Measurements from ENCODE around the gene SLC29A3. TPM values are rescaled to one million over a fixed set of nuclear protein-coding genes. Genes with fewer than 3 reads are reported as not detected.
"Not testable (repeated sequence)": the region's sequence is repeated elsewhere in the genome, so short reads cannot be mapped to it uniquely, and the experiment has no call there.

SLC29A3 gene
- total and polyA plus RNA-seq, 4 experiments from 2014 or later, result 7.0 to 9.1 (median 8.2) TPM

GRCh38 chr10:71358277-71358676, 39.2 kb downstream of the SLC29A3 start:
- Mint-ChIP-seq H3K9me3 (peaks cover 0 to 3% (median 0%) of the 10 kb centered on the region in 8 donors), H3K36me3 (peaks cover 42 to 60% of the 10 kb centered on the region in 2 donors), H3K27ac (no peak overlapping the region), H3K27me3 (no peaks in the 10 kb centered on the region), H3K4me1 (no peaks in the 10 kb centered on the region), H3K4me3 (no peak overlapping the region)
- no peak for DNase-seq
- ChIA-PET POLR2A (ENCODE audit: partially characterized antibody) (interaction anchor here (0.6 kb wide), 1 partner anchor 46 kb away, joined by 3 read pairs; no protein-coding TSS in a partner anchor), CTCF (ENCODE audit: partially characterized antibody) (no interaction called here)
- Histone ChIP-seq H3K4me1 (ENCODE audit: insufficient read depth, low read length) (no peaks in the 10 kb centered on the region), H3K27me3 (ENCODE audit: insufficient read depth, low read length) (no peaks in the 10 kb centered on the region), H3K27ac (ENCODE audit: low read depth, low read length) (no peak overlapping the region), H3K4me3 (ENCODE audit: low read length in 2 of 2) (no peak overlapping the region), H3K9me3 (ENCODE audit: control insufficient read depth in 1 of 2, low read length in 2 of 2) (no peaks in the 10 kb centered on the region), H3K36me3 (ENCODE audit: insufficient read depth, low read length) (peaks cover 12% of the 10 kb centered on the region)
- intact Hi-C loops (cut with micrococcal nuclease), result no loop called here

GRCh38 chr10:71358906-71359305, 39.8 kb downstream of the SLC29A3 start:
- H3K9me3 Mint-ChIP-seq; intact Hi-C loops (cut with micrococcal nuclease); H3K9me3 ChIP-seq (ENCODE audit: control insufficient read depth in 1 of 2, low read length in 2 of 2); H3K27me3 ChIP-seq (ENCODE audit: insufficient read depth, low read length); H3K27ac ChIP-seq (ENCODE audit: low read depth, low read length); H3K4me3 ChIP-seq (ENCODE audit: low read length in 2 of 2); H3K4me3 Mint-ChIP-seq; H3K27ac Mint-ChIP-seq; DNase-seq; H3K4me1 ChIP-seq (ENCODE audit: insufficient read depth, low read length); H3K4me1 Mint-ChIP-seq; H3K27me3 Mint-ChIP-seq: not testable (repeated sequence)
- peaks cover 38 to 55% of the 10 kb centered on the region in 2 donors for H3K36me3 Mint-ChIP-seq
- CTCF ChIA-PET (ENCODE audit: partially characterized antibody), result interaction anchor here (1.0 to 1.6 kb wide), 2 partner anchors 14 to 39 kb away, joined by 3 read pairs; partner anchors contain the start of gene SLC29A3
- POLR2A ChIA-PET (ENCODE audit: partially characterized antibody), result interaction anchor here (0.6 kb wide), 1 partner anchor 45 kb away, joined by 3 read pairs; no protein-coding TSS in a partner anchor
- peaks cover 12% of the 10 kb centered on the region for H3K36me3 ChIP-seq (ENCODE audit: insufficient read depth, low read length)

GRCh38 chr10:71359364-71360046, 40.4 kb downstream of the SLC29A3 start:
- peaks cover 37 to 57% of the 10 kb centered on the region in 2 donors for H3K36me3 Mint-ChIP-seq
- ChIA-PET CTCF (ENCODE audit: partially characterized antibody) (interaction anchor here (0.7 to 2.0 kb wide), 4 partner anchors 15 to 1938 kb away, joined by 3 to 4 read pairs (median 3); partner anchors contain the start of gene SLC29A3), POLR2A (ENCODE audit: partially characterized antibody) (no interaction called here)
- H3K27ac Mint-ChIP-seq, result no peak overlapping the region
- Histone ChIP-seq H3K4me1 (ENCODE audit: insufficient read depth, low read length) (no peaks in the 10 kb centered on the region), H3K27me3 (ENCODE audit: insufficient read depth, low read length) (no peaks in the 10 kb centered on the region), H3K27ac (ENCODE audit: low read depth, low read length) (no peak overlapping the region), H3K9me3 (ENCODE audit: control insufficient read depth in 1 of 2, low read length in 2 of 2) (no peaks in the 10 kb centered on the region), H3K36me3 (ENCODE audit: insufficient read depth, low read length) (peaks cover 12% of the 10 kb centered on the region), H3K4me3 (ENCODE audit: low read length in 2 of 2) (no peak overlapping the region)
- no peak for DNase-seq
- intact Hi-C loops (cut with micrococcal nuclease), result no loop called here
- no peak overlapping the region for H3K4me3 Mint-ChIP-seq
- H3K9me3 Mint-ChIP-seq, result peaks cover 0 to 3% (median 0%) of the 10 kb centered on the region in 8 donors
- H3K27me3 Mint-ChIP-seq, result no peaks in the 10 kb centered on the region
- H3K4me1 Mint-ChIP-seq, result no peaks in the 10 kb centered on the region

DNA sequence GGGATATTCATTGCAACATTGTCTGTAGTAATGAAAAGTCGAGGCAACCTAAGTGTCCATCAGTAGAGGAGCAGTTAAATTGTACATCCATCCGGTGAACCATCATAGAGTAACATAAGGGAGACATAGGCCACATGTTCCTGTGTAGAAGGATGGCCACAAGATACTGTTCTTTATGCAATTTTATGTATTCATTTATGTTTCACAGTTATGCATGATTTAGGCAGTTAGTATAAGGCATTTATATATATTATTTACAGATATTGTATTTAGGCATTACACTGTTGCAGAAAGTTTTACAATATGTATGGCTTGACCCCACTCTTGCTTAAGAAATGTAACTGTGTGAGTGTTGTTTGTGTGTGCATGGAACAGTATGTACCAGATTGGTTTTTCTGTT, 41.7 kb downstream of the SLC29A3 start:
- peaks cover 0 to 3% (median 0%) of the 10 kb centered on the region in 8 donors for H3K9me3 Mint-ChIP-seq
- intact Hi-C loops (cut with micrococcal nuclease), result no loop called here
- no peak overlapping the region for H3K4me3 Mint-ChIP-seq
- no peaks in the 10 kb centered on the region for H3K4me1 Mint-ChIP-seq
- no peak overlapping the region for H3K4me3 ChIP-seq (ENCODE audit: low read length in 2 of 2)
- no peak overlapping the region for H3K27ac Mint-ChIP-seq
- DNase-seq, result no peak
- H3K27me3 Mint-ChIP-seq, result no peaks in the 10 kb centered on the region
- H3K27me3 ChIP-seq (ENCODE audit: insufficient read depth, low read length), result no peaks in the 10 kb centered on the region
- H3K4me1 ChIP-seq (ENCODE audit: insufficient read depth, low read length), result no peaks in the 10 kb centered on the region
- ChIA-PET POLR2A (ENCODE audit: partially characterized antibody) (no interaction called here), CTCF (ENCODE audit: partially characterized antibody) (interaction anchor here (0.6 to 2.0 kb wide), 6 partner anchors 9 to 212 kb away, joined by 3 to 4 read pairs (median 3); no protein-coding TSS in a partner anchor)
- H3K36me3 Mint-ChIP-seq, result peaks cover 41 to 53% of the 10 kb centered on the region in 2 donors
- H3K9me3 ChIP-seq (ENCODE audit: control insufficient read depth in 1 of 2, low read length in 2 of 2), result no peaks in the 10 kb centered on the region
- H3K36me3 ChIP-seq (ENCODE audit: insufficient read depth, low read length), result peaks cover 12% of the 10 kb centered on the region
- H3K27ac ChIP-seq (ENCODE audit: low read depth, low read length), result no peak overlapping the region

- Histone ChIP-seq H3K9me3 (ENCODE audit: control insufficient read depth in 1 of 2, low read length in 2 of 2) (no peaks in the 10 kb centered on the region), H3K27ac (ENCODE audit: low read depth, low read length) (no peak overlapping the region), H3K4me3 (ENCODE audit: low read length in 2 of 2) (no peak overlapping the region), H3K27me3 (ENCODE audit: insufficient read depth, low read length) (no peaks in the 10 kb centered on the region), H3K4me1 (ENCODE audit: insufficient read depth, low read length) (no peaks in the 10 kb centered on the region), H3K36me3 (ENCODE audit: insufficient read depth, low read length) (peaks cover 9% of the 10 kb centered on the region)
- H3K27me3 Mint-ChIP-seq, result no peaks in the 10 kb centered on the region
- ChIA-PET CTCF (ENCODE audit: partially characterized antibody) (interaction anchor here (0.6 to 1.4 kb wide), 4 partner anchors 10 to 212 kb away, joined by 3 read pairs; no protein-coding TSS in a partner anchor), POLR2A (ENCODE audit: partially characterized antibody) (no interaction called here)
- no peak overlapping the region for H3K27ac Mint-ChIP-seq
- DNase-seq, result no peak
- no peak overlapping the region for H3K4me3 Mint-ChIP-seq
- H3K4me1 Mint-ChIP-seq, result no peaks in the 10 kb centered on the region
- H3K9me3 Mint-ChIP-seq, result peaks cover 0 to 3% (median 0%) of the 10 kb centered on the region in 8 donors
- H3K36me3 Mint-ChIP-seq, result peaks cover 41 to 46% of the 10 kb centered on the region in 2 donors
- intact Hi-C loops (cut with micrococcal nuclease), result no loop called here
Observed at GRCh38 chr10:71361581-71361980, 42.5 kb downstream of the SLC29A3 start.

DNA sequence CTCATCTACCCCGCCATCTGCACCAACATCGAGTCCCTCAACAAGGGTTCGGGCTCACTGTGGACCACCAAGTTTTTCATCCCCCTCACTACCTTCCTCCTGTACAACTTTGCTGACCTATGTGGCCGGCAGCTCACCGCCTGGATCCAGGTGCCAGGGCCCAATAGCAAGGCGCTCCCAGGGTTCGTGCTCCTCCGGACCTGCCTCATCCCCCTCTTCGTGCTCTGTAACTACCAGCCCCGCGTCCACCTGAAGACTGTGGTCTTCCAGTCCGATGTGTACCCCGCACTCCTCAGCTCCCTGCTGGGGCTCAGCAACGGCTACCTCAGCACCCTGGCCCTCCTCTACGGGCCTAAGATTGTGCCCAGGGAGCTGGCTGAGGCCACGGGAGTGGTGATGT, 43.1 kb downstream of the SLC29A3 start:
- Histone ChIP-seq H3K4me1 (ENCODE audit: insufficient read depth, low read length) (no peaks in the 10 kb centered on the region), H3K27ac (ENCODE audit: low read depth, low read length) (no peak overlapping the region), H3K27me3 (ENCODE audit: insufficient read depth, low read length) (no peaks in the 10 kb centered on the region), H3K4me3 (ENCODE audit: low read length in 2 of 2) (no peak overlapping the region), H3K36me3 (ENCODE audit: insufficient read depth, low read length) (peaks cover 9% of the 10 kb centered on the region), H3K9me3 (ENCODE audit: control insufficient read depth in 1 of 2, low read length in 2 of 2) (no peaks in the 10 kb centered on the region)
- Mint-ChIP-seq H3K27ac (no peak overlapping the region), H3K27me3 (no peaks in the 10 kb centered on the region), H3K36me3 (peaks cover 41 to 44% of the 10 kb centered on the region in 2 donors), H3K9me3 (peaks cover 0 to 3% (median 0%) of the 10 kb centered on the region in 8 donors), H3K4me1 (no peaks in the 10 kb centered on the region), H3K4me3 (no peak overlapping the region)
- no peak for DNase-seq
- intact Hi-C loops (cut with micrococcal nuclease), result no loop called here
- CTCF ChIA-PET (ENCODE audit: partially characterized antibody), result interaction anchor here (1.4 kb wide), 1 partner anchor 211 kb away, joined by 3 read pairs; no protein-coding TSS in a partner anchor
- POLR2A ChIA-PET (ENCODE audit: partially characterized antibody), result no interaction called here

- Histone ChIP-seq H3K27me3 (ENCODE audit: insufficient read depth, low read length) (no peaks in the 10 kb centered on the region), H3K9me3 (ENCODE audit: control insufficient read depth in 1 of 2, low read length in 2 of 2) (no peaks in the 10 kb centered on the region), H3K27ac (ENCODE audit: low read depth, low read length) (no peak overlapping the region), H3K4me1 (ENCODE audit: insufficient read depth, low read length) (no peaks in the 10 kb centered on the region), H3K4me3 (ENCODE audit: low read length in 2 of 2) (no peak overlapping the region), H3K36me3 (ENCODE audit: insufficient read depth, low read length) (no peaks in the 10 kb centered on the region)
- Mint-ChIP-seq H3K27me3 (peaks cover 0 to 1% of the 10 kb centered on the region in 2 donors), H3K27ac (no peak overlapping the region), H3K36me3 (peaks cover 25 to 30% of the 10 kb centered on the region in 2 donors), H3K4me1 (no peaks in the 10 kb centered on the region), H3K9me3 (peaks cover 0 to 3% (median 0%) of the 10 kb centered on the region in 8 donors), H3K4me3 (no peak overlapping the region)
- ChIA-PET CTCF (ENCODE audit: partially characterized antibody) (interaction anchor here (1.0 to 1.7 kb wide), 2 partner anchors 21 to 207 kb away, joined by 4 to 8 read pairs; no protein-coding TSS in a partner anchor), POLR2A (ENCODE audit: partially characterized antibody) (no interaction called here)
- DNase-seq, result no peak
- intact Hi-C loops (cut with micrococcal nuclease), result no loop called here
Observed at GRCh38 chr10:71363936-71364335, 44.9 kb downstream of the SLC29A3 start.
